HepG2 (cell line): ENCODE measurements around the gene TBC1D7. TPM values are rescaled to one million over a fixed set of nuclear protein-coding genes. Genes with fewer than 3 reads are reported as not detected.

Experiments
- ATAC-seq: fragments of 200-7000 bp; cut with Tn5 transposase; 3 replicates; pipeline ENCODE4 v1.9.1; 2020; ENCODE audit warnings: mild to moderate bottlenecking, moderate library complexity
- BruUV-seq: library from RNA; stranded (reverse); fragments of 400-500 nt; replicated peaks from 2 replicates; lab custom pipeline; 2021; lab: Mats Ljungman, UMichigan
- CTCF ChIA-PET: fragments of 300-600 bp; formaldehyde crosslinking; extraction: SDS; loops from one replicate; lab custom pipeline; 2021; ENCODE audit warnings: low total read pairs, inconsistent platforms, low intra/inter-chr PET ratio; lab: Yijun Ruan, JAX
- POLR2A ChIA-PET: fragments of 350-600 bp; sonication (Branson Sonifier 250); formaldehyde crosslinking; loops from one replicate; lab custom pipeline; 2020; ENCODE audit warnings: antibody characterized with exemption, inconsistent platforms; lab: Yijun Ruan, JAX
- DNase-seq: peaks from one replicate; pipeline ENCODE4 v3.0.0-alpha.2; 2015; ENCODE audit warnings: low spot score
- FAIRE-seq: peaks from 3 replicates; lab custom pipeline; 2011; peaks lifted over from hg19 to GRCh38; lab: Jason Lieb, UNC
- H2AFZ ChIP-seq: one replicate; pipeline ENCODE4 v1.6.1; 2011; ENCODE audit warnings: low read length, inconsistent platforms
- H3K27ac ChIP-seq: fragments of 300-600 bp; 3 replicates; pipeline ENCODE4 v1.8.0; 2011; ENCODE audit warnings: mixed run types, mild to moderate bottlenecking, mixed read lengths, low read length, inconsistent platforms; ENCODE audit not compliant: insufficient read depth; ENCODE audit errors: extremely low read length
- H3K27me3 ChIP-seq, 2 experiments: fragments of 200-600 bp in 1 of 2; 2 replicates in 1 of 2; 3 replicates in 1 of 2; pipeline versions ENCODE4 v1.6.0 to v1.8.0; 2011; ENCODE audit warnings: low read length in 2 of 2, mild to moderate bottlenecking in 2 of 2, moderate library complexity in 2 of 2, inconsistent platforms in 1 of 2; ENCODE audit not compliant: insufficient read depth in 2 of 2, control insufficient read depth in 1 of 2
- H3K36me3 ChIP-seq, 2 experiments: fragments of 200-600 bp in 1 of 2; replicated peaks in 1 of 2; 2 replicates in 1 of 2; 3 replicates in 1 of 2; pipeline versions ENCODE4 v1.5.1 to v1.8.0; 2011; ENCODE audit warnings: low read length in 2 of 2, inconsistent platforms in 1 of 2; ENCODE audit not compliant: insufficient read depth in 2 of 2, control insufficient read depth in 1 of 2
- H3K4me1 ChIP-seq: 2 replicates; pipeline ENCODE4 v1.5.1; 2012; ENCODE audit warnings: low read length, inconsistent platforms; ENCODE audit not compliant: insufficient read depth
- H3K4me2 ChIP-seq: 2 replicates; pipeline ENCODE4 v1.6.0; 2011; ENCODE audit warnings: low read depth, low read length, inconsistent platforms
- H3K4me3 ChIP-seq, 3 experiments: fragments of 200-600 bp in 1 of 3; sonication (generic), shearing (Covaris generic) in 1 of 3; replicated peaks in 1 of 3; 2 replicates each; pipeline ENCODE4 v1.5.1; 2011 to 2016; ENCODE audit warnings: low read length in 3 of 3, inconsistent platforms in 2 of 3, low read depth in 2 of 3, mild to moderate bottlenecking in 2 of 3, control low read depth in 1 of 3, mixed read lengths in 1 of 3; ENCODE audit not compliant: insufficient read depth in 1 of 3
- H3K79me2 ChIP-seq: one replicate; pipeline ENCODE4 v1.6.1; 2011; ENCODE audit warnings: low read length, inconsistent platforms; ENCODE audit not compliant: insufficient read depth
- H3K9ac ChIP-seq: 2 replicates; pipeline ENCODE4 v1.6.0; 2011; ENCODE audit warnings: mild to moderate bottlenecking, low read depth, low read length, inconsistent platforms; ENCODE audit not compliant: insufficient read depth
- H3K9me3 ChIP-seq: 2 replicates; pipeline ENCODE4 v1.5.1; 2012; ENCODE audit warnings: mild to moderate bottlenecking, low read length
- H4K20me1 ChIP-seq: 2 replicates; pipeline ENCODE4 v1.6.0; 2011; ENCODE audit warnings: inconsistent platforms, mild to moderate bottlenecking, low read length, moderate library complexity; ENCODE audit not compliant: insufficient read depth
- ATF1 ChIP-seq: IDR thresholded peaks from 2 replicates; pipeline ENCODE4 v1.6.1; 2016; ENCODE audit warnings: mild to moderate bottlenecking, control low read depth
- KLF16 ChIP-seq, 2 experiments: sonication (generic) in 1 of 2; formaldehyde crosslinking in 1 of 2; IDR thresholded peaks; 2 replicates each; pipeline versions ENCODE4 v1.6.1 to v1.8.0; 2016 to 2023; ENCODE audit warnings: missing genetic modification reagents in 2 of 2, missing compliant biosample characterization in 1 of 2
- NKX3-1 ChIP-seq: sonication (generic); formaldehyde crosslinking; IDR thresholded peaks from 2 replicates; pipeline ENCODE4 v1.5.0; 2020; ENCODE audit warnings: missing genetic modification reagents
- SRF ChIP-seq: IDR thresholded peaks from 2 replicates; pipeline ENCODE4 v1.6.1; 2011; ENCODE audit warnings: mild to moderate bottlenecking, low read depth, low read length, moderate library complexity
- ZFYVE20 ChIP-seq: sonication (generic); formaldehyde crosslinking; IDR thresholded peaks from 2 replicates; pipeline ENCODE4 v1.8.0; 2023; ENCODE audit warnings: low read depth, mild to moderate bottlenecking, moderate library complexity, missing genetic modification reagents, borderline replicate concordance
- ZNF34 ChIP-seq: sonication (generic); formaldehyde crosslinking; IDR thresholded peaks from 2 replicates; pipeline ENCODE4 v1.4.0; 2020; ENCODE audit warnings: mild to moderate bottlenecking, missing genetic modification reagents, borderline replicate concordance
- ZNF354B ChIP-seq: sonication (generic); formaldehyde crosslinking; IDR thresholded peaks from 2 replicates; pipeline ENCODE4 v1.8.0; 2022; ENCODE audit warnings: mild to moderate bottlenecking, missing genetic modification reagents
- ZNF569 ChIP-seq: sonication (generic); formaldehyde crosslinking; IDR thresholded peaks from 2 replicates; pipeline ENCODE4 v1.5.0; 2020; ENCODE audit warnings: mild to moderate bottlenecking, missing genetic modification reagents, moderate library complexity, borderline replicate concordance
- ZNF572 ChIP-seq: sonication (generic); formaldehyde crosslinking; IDR thresholded peaks from 2 replicates; pipeline ENCODE4 v1.5.1; 2020; ENCODE audit warnings: mild to moderate bottlenecking, missing genetic modification reagents
- WGBS: methylation state at CpG from one replicate; pipeline ENCODE4 v1.1.6; 2017; ENCODE audit warnings: low lambda C conversion rate; 5-methylcytosine and 5-hydroxymethylcytosine counted together
- in situ Hi-C: cut with HindIII; loops from 2 replicates; pipeline ENCODE4 v1.10.0; 2017; ENCODE audit warnings: low pct_unique_long_range_greater_than_20kb; ENCODE audit not compliant: extremely low pct_ligation_motif_present
- intact Hi-C: fragments of 100-400 bp; cut with micrococcal nuclease; formaldehyde crosslinking; loops from one replicate; pipeline ENCODE4 v1.10.0; 2022; ENCODE audit not compliant: unreplicated experiment
- polyA plus RNA-seq, 8 experiments: library from polyadenylated mRNA; depleted of rRNA in 3 of 8; stranded (reverse) in 7 of 8; unstranded in 1 of 8; fragments of >200 nt; fragmentation: Illumina TruSeq in 4 of 8; extraction: Trizol in 4 of 8; gene quantifications; 2 replicates each; pipeline versions ENCODE4 v1.2.1 to v1.2.3, GENCODE V29; 2011 to 2016; ENCODE audit warnings: low read depth in 4 of 8, missing spikeins in 1 of 8, mixed read lengths in 1 of 8; ENCODE audit not compliant: insufficient read depth in 1 of 8
- total RNA-seq, 5 experiments: library from RNA; depleted of rRNA; stranded (reverse); fragments of >200 nt; fragmentation: Illumina TruSeq; extraction: Trizol; gene quantifications; 2 replicates each; pipeline ENCODE4 v1.2.3, GENCODE V29; 2016; ENCODE audit warnings: low read depth in 1 of 5
- TF ChIP-seq, protein P1 (sequence below): sonication (generic); formaldehyde crosslinking; IDR thresholded peaks from 2 replicates; pipeline ENCODE4 v1.4.0; 2020; ENCODE audit warnings: missing genetic modification reagents
- TF ChIP-seq, protein P2 (sequence below): sonication (generic); formaldehyde crosslinking; IDR thresholded peaks from 2 replicates; pipeline ENCODE4 v1.8.0; 2022; ENCODE audit warnings: missing genetic modification reagents, mild to moderate bottlenecking, moderate library complexity, borderline replicate concordance
- TF ChIP-seq, protein P3 (sequence below): sonication (generic); formaldehyde crosslinking; IDR thresholded peaks from 2 replicates; pipeline ENCODE4 v1.5.0; 2020; ENCODE audit warnings: mild to moderate bottlenecking, missing genetic modification reagents, borderline replicate concordance
- TF ChIP-seq, protein P4 (sequence below): sonication (generic); formaldehyde crosslinking; conservative IDR thresholded peaks from 2 replicates; pipeline ENCODE4 v1.4.0; 2020; ENCODE audit warnings: missing genetic modification reagents

The TBC1D7 gene
- total and polyA plus RNA-seq, 2 of the 13 experiments (the other 11 are each of a cell fraction or from before 2014, with no cell fraction given) = 23.3 to 30.8 TPM

DNA sequence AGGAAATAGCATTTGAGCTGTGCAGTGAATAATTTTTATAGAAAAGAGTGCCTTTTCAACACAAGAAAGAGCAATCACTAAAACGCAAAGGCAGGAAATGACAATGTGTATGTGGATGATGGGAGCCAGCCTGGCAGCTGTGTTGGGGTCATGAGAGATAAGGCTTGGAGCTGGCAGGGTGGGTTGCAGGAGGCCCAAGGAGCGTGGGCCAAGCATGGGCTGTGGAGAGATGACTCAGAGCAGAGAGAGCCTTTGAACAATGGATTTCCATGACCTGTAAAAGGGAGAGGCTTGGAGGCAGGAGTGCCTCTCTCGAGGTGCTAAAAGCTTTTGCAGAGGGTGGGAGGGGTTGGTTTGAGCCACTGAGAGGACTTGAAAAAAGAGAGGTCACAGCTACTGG, 6.6 kb upstream of the TBC1D7 start:
- ATAC-seq (no peak), FAIRE-seq (no peak), DNase-seq (no peak)
- Histone ChIP-seq H3K36me3 (no peaks in the 10 kb centered on the region), H3K79me2 (no peaks in the 10 kb centered on the region), H4K20me1 (no peaks in the 10 kb centered on the region), H3K4me3 (no peak overlapping the region), H3K4me1 (peaks cover 16% of the 10 kb centered on the region), H3K9me3 (no peaks in the 10 kb centered on the region), H3K27ac (no peak overlapping the region), H3K27me3 (peaks cover 0 to 8% of the 10 kb centered on the region in 2 experiments; a peak in 3 of 5 replicates), H3K4me2 (no peak overlapping the region), H2AFZ (no peak overlapping the region), H3K9ac (no peak overlapping the region)
- whole genome bisulfite sequencing = 14% methylated on average over 3 of the region's 3 CpGs
- ChIA-PET POLR2A (no interaction called here), CTCF (interaction anchor here (3.0 kb wide), 1 partner anchor 203 kb away, joined by 37 read pairs; no protein-coding TSS in a partner anchor)
- intact Hi-C loops = no loop called here
- in situ Hi-C loops = loop anchor here (5.0 to 10.0 kb wide), 2 partner anchors 140 to 202 kb away; no protein-coding TSS in a partner anchor
- no peak for TF ChIP-seq ATF1 (CRISPR knock-in tag)
- TF ChIP-seq ZNF572 (CRISPR knock-in tag) = no peak
- TF ChIP-seq, protein P1, sequence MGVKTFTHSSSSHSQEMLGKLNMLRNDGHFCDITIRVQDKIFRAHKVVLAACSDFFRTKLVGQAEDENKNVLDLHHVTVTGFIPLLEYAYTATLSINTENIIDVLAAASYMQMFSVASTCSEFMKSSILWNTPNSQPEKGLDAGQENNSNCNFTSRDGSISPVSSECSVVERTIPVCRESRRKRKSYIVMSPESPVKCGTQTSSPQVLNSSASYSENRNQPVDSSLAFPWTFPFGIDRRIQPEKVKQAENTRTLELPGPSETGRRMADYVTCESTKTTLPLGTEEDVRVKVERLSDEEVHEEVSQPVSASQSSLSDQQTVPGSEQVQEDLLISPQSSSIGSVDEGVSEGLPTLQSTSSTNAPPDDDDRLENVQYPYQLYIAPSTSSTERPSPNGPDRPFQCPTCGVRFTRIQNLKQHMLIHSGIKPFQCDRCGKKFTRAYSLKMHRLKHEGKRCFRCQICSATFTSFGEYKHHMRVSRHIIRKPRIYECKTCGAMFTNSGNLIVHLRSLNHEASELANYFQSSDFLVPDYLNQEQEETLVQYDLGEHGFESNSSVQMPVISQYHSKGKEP (CRISPR knock-in tag) = no peak
- no peak for TF ChIP-seq ZFYVE20 (CRISPR knock-in tag)
- no peak for TF ChIP-seq ZNF34
- TF ChIP-seq KLF16 (CRISPR knock-in tag; IDR thresholded peaks at IDR 0.05) = no peak
- TF ChIP-seq NKX3-1 (CRISPR knock-in tag) = no peak
- TF ChIP-seq, protein P2, sequence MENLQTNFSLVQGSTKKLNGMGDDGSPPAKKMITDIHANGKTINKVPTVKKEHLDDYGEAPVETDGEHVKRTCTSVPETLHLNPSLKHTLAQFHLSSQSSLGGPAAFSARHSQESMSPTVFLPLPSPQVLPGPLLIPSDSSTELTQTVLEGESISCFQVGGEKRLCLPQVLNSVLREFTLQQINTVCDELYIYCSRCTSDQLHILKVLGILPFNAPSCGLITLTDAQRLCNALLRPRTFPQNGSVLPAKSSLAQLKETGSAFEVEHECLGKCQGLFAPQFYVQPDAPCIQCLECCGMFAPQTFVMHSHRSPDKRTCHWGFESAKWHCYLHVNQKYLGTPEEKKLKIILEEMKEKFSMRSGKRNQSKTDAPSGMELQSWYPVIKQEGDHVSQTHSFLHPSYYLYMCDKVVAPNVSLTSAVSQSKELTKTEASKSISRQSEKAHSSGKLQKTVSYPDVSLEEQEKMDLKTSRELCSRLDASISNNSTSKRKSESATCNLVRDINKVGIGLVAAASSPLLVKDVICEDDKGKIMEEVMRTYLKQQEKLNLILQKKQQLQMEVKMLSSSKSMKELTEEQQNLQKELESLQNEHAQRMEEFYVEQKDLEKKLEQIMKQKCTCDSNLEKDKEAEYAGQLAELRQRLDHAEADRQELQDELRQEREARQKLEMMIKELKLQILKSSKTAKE (CRISPR knock-in tag) = no peak
- TF ChIP-seq ZNF569 (CRISPR knock-in tag) = no peak
- TF ChIP-seq SRF = no peak
- TF ChIP-seq, protein P3, sequence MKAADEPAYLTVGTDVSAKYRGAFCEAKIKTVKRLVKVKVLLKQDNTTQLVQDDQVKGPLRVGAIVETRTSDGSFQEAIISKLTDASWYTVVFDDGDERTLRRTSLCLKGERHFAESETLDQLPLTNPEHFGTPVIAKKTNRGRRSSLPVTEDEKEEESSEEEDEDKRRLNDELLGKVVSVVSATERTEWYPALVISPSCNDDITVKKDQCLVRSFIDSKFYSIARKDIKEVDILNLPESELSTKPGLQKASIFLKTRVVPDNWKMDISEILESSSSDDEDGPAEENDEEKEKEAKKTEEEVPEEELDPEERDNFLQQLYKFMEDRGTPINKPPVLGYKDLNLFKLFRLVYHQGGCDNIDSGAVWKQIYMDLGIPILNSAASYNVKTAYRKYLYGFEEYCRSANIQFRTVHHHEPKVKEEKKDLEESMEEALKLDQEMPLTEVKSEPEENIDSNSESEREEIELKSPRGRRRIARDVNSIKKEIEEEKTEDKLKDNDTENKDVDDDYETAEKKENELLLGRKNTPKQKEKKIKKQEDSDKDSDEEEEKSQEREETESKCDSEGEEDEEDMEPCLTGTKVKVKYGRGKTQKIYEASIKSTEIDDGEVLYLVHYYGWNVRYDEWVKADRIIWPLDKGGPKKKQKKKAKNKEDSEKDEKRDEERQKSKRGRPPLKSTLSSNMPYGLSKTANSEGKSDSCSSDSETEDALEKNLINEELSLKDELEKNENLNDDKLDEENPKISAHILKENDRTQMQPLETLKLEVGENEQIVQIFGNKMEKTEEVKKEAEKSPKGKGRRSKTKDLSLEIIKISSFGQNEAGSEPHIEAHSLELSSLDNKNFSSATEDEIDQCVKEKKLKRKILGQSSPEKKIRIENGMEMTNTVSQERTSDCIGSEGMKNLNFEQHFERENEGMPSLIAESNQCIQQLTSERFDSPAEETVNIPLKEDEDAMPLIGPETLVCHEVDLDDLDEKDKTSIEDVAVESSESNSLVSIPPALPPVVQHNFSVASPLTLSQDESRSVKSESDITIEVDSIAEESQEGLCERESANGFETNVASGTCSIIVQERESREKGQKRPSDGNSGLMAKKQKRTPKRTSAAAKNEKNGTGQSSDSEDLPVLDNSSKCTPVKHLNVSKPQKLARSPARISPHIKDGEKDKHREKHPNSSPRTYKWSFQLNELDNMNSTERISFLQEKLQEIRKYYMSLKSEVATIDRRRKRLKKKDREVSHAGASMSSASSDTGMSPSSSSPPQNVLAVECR = no peak
- TF ChIP-seq, protein P4, sequence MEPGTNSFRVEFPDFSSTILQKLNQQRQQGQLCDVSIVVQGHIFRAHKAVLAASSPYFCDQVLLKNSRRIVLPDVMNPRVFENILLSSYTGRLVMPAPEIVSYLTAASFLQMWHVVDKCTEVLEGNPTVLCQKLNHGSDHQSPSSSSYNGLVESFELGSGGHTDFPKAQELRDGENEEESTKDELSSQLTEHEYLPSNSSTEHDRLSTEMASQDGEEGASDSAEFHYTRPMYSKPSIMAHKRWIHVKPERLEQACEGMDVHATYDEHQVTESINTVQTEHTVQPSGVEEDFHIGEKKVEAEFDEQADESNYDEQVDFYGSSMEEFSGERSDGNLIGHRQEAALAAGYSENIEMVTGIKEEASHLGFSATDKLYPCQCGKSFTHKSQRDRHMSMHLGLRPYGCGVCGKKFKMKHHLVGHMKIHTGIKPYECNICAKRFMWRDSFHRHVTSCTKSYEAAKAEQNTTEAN = no peak
- no peak for TF ChIP-seq ZNF354B (CRISPR knock-in tag)
- BruUV-seq = no TSS peak
